Transverse colon (tissue), 4 donors: ENCODE measurements around the gene SFXN1. TPM values are rescaled to one million over a fixed set of nuclear protein-coding genes. Genes with fewer than 3 reads are reported as not detected.

Experiments
- DNase-seq: peaks from one replicate; pipeline ENCODE4 v3.0.0-alpha.2; 2019
- H3K27ac ChIP-seq, 4 donors: fragments of 200-600 bp; sonication (generic); 2 replicates each; pipeline ENCODE4 v1.5.1; 2016 to 2018; ENCODE audit warnings: inconsistent platforms in 4 of 4
- H3K27me3 ChIP-seq: fragments of 200-600 bp; sonication (generic); 2 replicates; pipeline ENCODE4 v1.5.1; 2017; ENCODE audit warnings: inconsistent platforms
- H3K36me3 ChIP-seq, 4 donors: fragments of 200-600 bp; sonication (generic); 2 replicates each; pipeline ENCODE4 v1.5.1; 2017 to 2019; ENCODE audit warnings: inconsistent platforms in 4 of 4
- H3K4me1 ChIP-seq, 4 donors: fragments of 200-600 bp; sonication (generic); 2 replicates each; pipeline ENCODE4 v1.5.1; 2017 to 2020; ENCODE audit warnings: inconsistent platforms in 4 of 4
- H3K4me3 ChIP-seq, 4 donors: fragments of 200-600 bp; sonication (generic); 1 replicate in 1 of 4; 2 replicates in 3 of 4; pipeline versions ENCODE4 v1.5.1 to v1.6.1; 2017 to 2019; ENCODE audit warnings: inconsistent platforms in 4 of 4
- H3K9me3 ChIP-seq, 2 donors: fragments of 200-600 bp; sonication (generic); 2 replicates each; pipeline ENCODE4 v1.5.1; 2017 to 2019; ENCODE audit warnings: inconsistent platforms in 2 of 2
- EP300 ChIP-seq: sonication (generic); formaldehyde crosslinking; IDR thresholded peaks from one replicate; pipeline ENCODE4 v1.6.1; 2017; ENCODE audit warnings: antibody characterized with exemption, low read depth
- POLR2A ChIP-seq: fragments of 450-650 bp; IDR thresholded peaks from one replicate; pipeline ENCODE4 v1.6.1; 2016; ENCODE audit warnings: antibody characterized with exemption, mild to moderate bottlenecking, moderate library complexity
- POLR2AphosphoS5 ChIP-seq, 3 donors: sonication (generic); formaldehyde crosslinking; IDR thresholded peaks; one replicate each; pipeline ENCODE4 v1.6.1; 2016; ENCODE audit warnings: antibody characterized with exemption in 3 of 3
- WGBS, 2 donors: methylation state at CpG; one replicate each; pipeline ENCODE4 v1.1.5; 2018; ENCODE audit warnings: low coverage in 1 of 2; 5-methylcytosine and 5-hydroxymethylcytosine counted together
- in situ Hi-C, 4 donors: fragments of 200-750 bp; cut with MboI; loops; one replicate each; pipeline versions ENCODE4 v1.15.0 to v1.15.1; 2017; ENCODE audit warnings: low sequenced_read_pairs in 3 of 4, low pct_ligation_motif_present in 1 of 4, low pct_unique_long_range_greater_than_20kb in 1 of 4
- intact Hi-C: fragments of 100-400 bp; cut with DNase I; formaldehyde crosslinking; loops from one replicate; pipeline ENCODE4 v1.15.1; 2023; ENCODE audit warnings: low total_unique reads
- total RNA-seq, 4 donors: library from RNA; depleted of rRNA; stranded (reverse); fragments of >200 nt; gene quantifications; one replicate each; pipeline ENCODE4 v1.1.0, GENCODE V29; 2016
- TF ChIP-seq, protein P1 (sequence below), 5 experiments: fragments of 200-600 bp in 3 of 5; fragments of 450-650 bp in 2 of 5; sonication (generic) in 3 of 5; IDR thresholded peaks; 1 replicate in 2 of 5; 2 replicates in 3 of 5; pipeline ENCODE4 v1.5.1; 2016 to 2017; ENCODE audit warnings: antibody characterized with exemption in 5 of 5, inconsistent platforms in 3 of 5, mild to moderate bottlenecking in 2 of 5, moderate library complexity in 1 of 5

SFXN1 gene
- total RNA-seq, 4 donors from 2014 or later = 15.7 to 192 (median 93.4) TPM

- Histone ChIP-seq H3K27me3 (peaks cover 6% of the 10 kb centered on the region), H3K4me1 (peaks cover 0 to 7% (median 0%) of the 10 kb centered on the region in 4 donors), H3K36me3 (no peaks in the 10 kb centered on the region), H3K9me3 (no peaks in the 10 kb centered on the region), H3K27ac (no peak overlapping the region), H3K4me3 (no peak overlapping the region)
- WGBS, 2 donors = 75 to 79% methylated on average over 5 of the region's 5 CpGs
- intact Hi-C loops (no loop called here), in situ Hi-C loops (loop anchor here in 3 of 4 donors (10.0 kb wide), 1 partner anchor 176 kb away; no protein-coding TSS in a partner anchor)
- TF ChIP-seq EP300 (no peak), POLR2A (no peak), POLR2AphosphoS5 (IDR thresholded peaks at IDR 0.05) (no peak)
- TF ChIP-seq, protein P1, sequence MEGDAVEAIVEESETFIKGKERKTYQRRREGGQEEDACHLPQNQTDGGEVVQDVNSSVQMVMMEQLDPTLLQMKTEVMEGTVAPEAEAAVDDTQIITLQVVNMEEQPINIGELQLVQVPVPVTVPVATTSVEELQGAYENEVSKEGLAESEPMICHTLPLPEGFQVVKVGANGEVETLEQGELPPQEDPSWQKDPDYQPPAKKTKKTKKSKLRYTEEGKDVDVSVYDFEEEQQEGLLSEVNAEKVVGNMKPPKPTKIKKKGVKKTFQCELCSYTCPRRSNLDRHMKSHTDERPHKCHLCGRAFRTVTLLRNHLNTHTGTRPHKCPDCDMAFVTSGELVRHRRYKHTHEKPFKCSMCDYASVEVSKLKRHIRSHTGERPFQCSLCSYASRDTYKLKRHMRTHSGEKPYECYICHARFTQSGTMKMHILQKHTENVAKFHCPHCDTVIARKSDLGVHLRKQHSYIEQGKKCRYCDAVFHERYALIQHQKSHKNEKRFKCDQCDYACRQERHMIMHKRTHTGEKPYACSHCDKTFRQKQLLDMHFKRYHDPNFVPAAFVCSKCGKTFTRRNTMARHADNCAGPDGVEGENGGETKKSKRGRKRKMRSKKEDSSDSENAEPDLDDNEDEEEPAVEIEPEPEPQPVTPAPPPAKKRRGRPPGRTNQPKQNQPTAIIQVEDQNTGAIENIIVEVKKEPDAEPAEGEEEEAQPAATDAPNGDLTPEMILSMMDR (IDR thresholded peaks at IDR 0.05) = no peak
- no peak for DNase-seq
Measured at GRCh38 chr5:175538576-175538975, 60.2 kb downstream of the SFXN1 start.

- no peak for DNase-seq
- intact Hi-C loops = no loop called here
- in situ Hi-C loops = loop anchor here in 3 of 4 donors (10.0 kb wide), 1 partner anchor 175 kb away; no protein-coding TSS in a partner anchor
- peaks cover 6% of the 10 kb centered on the region for H3K27me3 ChIP-seq
- H3K4me3 ChIP-seq = no peak overlapping the region
- H3K27ac ChIP-seq = no peak overlapping the region
- H3K9me3 ChIP-seq = no peaks in the 10 kb centered on the region
- WGBS, 2 donors = 80 to 90% methylated on average over 2 of the region's 2 CpGs
- TF ChIP-seq POLR2A (no peak), EP300 (no peak), POLR2AphosphoS5 (IDR thresholded peaks at IDR 0.05) (no peak)
- TF ChIP-seq, protein P1 (IDR thresholded peaks at IDR 0.05) = no peak
- no peaks in the 10 kb centered on the region for H3K4me1 ChIP-seq
- no peaks in the 10 kb centered on the region for H3K36me3 ChIP-seq
Measured at GRCh38 chr5:175539936-175540335, 61.6 kb downstream of the SFXN1 start.

DNA sequence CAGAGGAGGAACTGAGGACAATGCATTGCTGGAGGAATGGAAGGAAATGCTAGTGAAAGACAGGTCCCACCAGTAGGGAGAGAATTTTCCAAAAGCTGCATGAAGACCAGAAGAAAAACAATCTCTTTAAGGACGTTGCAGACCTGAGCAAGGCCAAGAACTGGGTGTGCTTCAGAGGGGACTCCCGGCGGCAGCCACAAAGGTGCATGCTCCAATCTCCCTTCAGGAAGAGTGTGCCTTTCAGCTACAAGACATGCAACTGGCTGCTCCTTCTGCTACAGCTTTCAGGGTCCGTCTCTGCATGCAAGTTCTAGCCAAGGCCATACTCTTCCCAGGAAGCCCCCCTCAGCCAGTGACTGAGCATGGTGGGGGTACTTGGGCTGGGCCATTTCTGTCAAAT lies 62.9 kb downstream of the SFXN1 start:
- WGBS, 2 donors = 53 to 81% methylated on average over 3 to 4 of the region's 4 CpGs
- H3K4me1 ChIP-seq = no peaks in the 10 kb centered on the region
- H3K36me3 ChIP-seq = no peaks in the 10 kb centered on the region
- H3K27ac ChIP-seq = no peak overlapping the region
- no peak for DNase-seq
- peaks cover 6% of the 10 kb centered on the region for H3K27me3 ChIP-seq
- in situ Hi-C loops (no loop called here), intact Hi-C loops (no loop called here)
- H3K4me3 ChIP-seq = no peak overlapping the region
- no peak for TF ChIP-seq POLR2A
- TF ChIP-seq POLR2AphosphoS5 (IDR thresholded peaks at IDR 0.05) = no peak
- H3K9me3 ChIP-seq = no peaks in the 10 kb centered on the region

DNA sequence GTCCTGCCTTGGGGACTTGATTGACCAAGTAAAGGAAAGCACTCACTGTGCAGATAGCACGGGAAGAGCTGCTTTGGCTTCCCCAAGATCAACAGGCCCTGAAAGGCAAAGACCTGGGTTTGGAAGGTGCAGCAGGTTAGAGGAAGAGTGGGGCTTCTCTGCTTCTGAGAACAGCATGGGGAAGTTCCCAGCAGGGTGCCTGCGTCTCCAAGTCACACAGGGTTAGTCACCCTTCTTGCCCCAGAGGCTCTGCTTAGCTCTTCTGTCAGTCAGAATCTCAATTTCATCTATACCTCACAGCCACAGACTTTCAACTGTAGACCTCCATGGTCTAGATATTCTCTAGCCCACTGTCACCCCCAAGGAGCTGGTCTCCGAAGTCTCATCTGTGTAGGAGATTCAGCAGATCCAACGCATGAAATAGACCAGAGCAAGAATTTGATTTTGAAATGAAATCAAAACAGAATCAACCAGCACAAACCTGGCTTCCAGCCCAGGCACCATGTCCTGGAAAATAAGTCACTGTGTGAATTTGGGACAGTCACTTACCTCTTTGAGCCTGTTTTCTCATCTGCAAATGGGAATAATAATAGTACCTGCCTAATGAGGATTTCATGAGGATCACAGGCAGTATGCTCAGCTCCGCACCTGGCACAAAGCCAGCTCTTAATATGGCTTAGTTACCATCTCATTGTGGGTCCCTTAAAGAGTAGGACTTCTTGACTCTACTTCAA lies 64.0 kb downstream of the SFXN1 start:
- H3K4me3 ChIP-seq = no peak overlapping the region
- no peaks in the 10 kb centered on the region for H3K4me1 ChIP-seq
- WGBS, 2 donors = 60 to 100% methylated on average over 1 to 5 of the region's 5 CpGs
- intact Hi-C loops (no loop called here), in situ Hi-C loops (no loop called here)
- TF ChIP-seq POLR2AphosphoS5 (IDR thresholded peaks at IDR 0.05) = no peak
- no peak for TF ChIP-seq POLR2A
- no peak for TF ChIP-seq EP300
- TF ChIP-seq, protein P1 (IDR thresholded peaks at IDR 0.05) = no peak
- no peaks in the 10 kb centered on the region for H3K36me3 ChIP-seq
- peaks cover 11% of the 10 kb centered on the region for H3K27me3 ChIP-seq
- DNase-seq = no peak
- H3K9me3 ChIP-seq = no peaks in the 10 kb centered on the region
- H3K27ac ChIP-seq = no peak overlapping the region

DNA sequence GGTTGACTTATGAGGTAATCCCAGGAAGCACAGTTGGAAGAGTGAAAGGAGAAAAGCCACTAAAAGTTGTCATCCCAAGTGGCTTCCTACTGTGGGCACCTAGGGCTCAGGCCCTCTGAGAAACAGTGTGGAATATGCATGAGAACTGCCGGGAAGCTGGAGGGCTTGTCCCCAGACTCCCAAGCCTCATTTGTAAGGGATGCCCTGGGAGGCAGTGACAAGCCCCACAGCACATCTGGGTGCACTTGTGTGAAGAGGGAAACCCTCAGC lies 64.5 kb downstream of the SFXN1 start:
- H3K9me3 ChIP-seq = no peaks in the 10 kb centered on the region
- H3K27me3 ChIP-seq = peaks cover 16% of the 10 kb centered on the region
- no peak for DNase-seq
- intact Hi-C loops = no loop called here
- H3K27ac ChIP-seq = no peak overlapping the region
- WGBS, 2 donors = 70% methylated on average over 1 of the region's 1 CpG; no CpG with 5 or more reads in 1 of the 2 donors
- H3K4me3 ChIP-seq = no peak overlapping the region
- in situ Hi-C loops = no loop called here
- H3K4me1 ChIP-seq = no peaks in the 10 kb centered on the region
- no peaks in the 10 kb centered on the region for H3K36me3 ChIP-seq
- TF ChIP-seq POLR2A (no peak), EP300 (no peak), POLR2AphosphoS5 (IDR thresholded peaks at IDR 0.05) (no peak)
- TF ChIP-seq, protein P1 (IDR thresholded peaks at IDR 0.05) = no peak
